ENCODE data around the gene FIGNL2.
"Not testable (repeated sequence)": the region's sequence is repeated elsewhere in the genome, so short reads cannot be mapped to it uniquely, and the experiment has no call there.

Gene FIGNL2

DNA sequence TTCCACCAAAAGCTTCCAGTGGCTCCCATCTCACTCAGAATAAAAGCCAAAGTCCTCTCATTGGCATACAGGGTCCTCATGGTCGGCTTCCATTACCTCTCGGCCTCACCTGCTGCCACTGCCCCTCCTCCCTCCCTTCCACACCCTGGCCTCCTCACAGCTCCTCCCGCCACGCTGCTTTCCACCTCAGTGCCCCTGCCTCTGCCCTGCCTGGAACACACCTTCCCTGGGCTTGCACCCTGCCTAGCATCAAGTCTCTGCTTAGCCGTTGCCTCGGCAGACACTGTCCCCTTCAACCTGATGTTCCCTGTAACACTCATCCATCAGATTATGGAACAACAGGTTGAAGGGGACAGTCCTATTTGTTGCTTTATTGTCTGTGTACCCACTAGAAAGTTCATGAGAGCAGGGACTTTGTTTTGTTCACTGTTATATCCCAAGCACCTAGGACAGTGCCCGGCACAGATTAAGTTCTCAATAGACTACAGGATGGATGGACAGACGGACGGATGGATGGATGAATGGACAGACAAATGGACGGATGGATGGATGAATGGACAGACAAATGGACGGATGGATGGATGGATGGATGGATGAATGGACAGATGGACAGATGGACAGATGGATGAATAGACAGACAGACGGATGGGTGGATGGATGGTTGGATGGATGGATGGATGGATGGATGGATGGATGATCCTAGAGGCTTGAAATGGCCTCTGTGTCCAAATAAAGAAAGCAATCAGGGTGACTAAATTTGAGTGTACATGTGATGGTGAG is 14.9 kb downstream of the FIGNL2 start:
- H3K4me1 ChIP-seq (ENCODE audit: control insufficient read depth, insufficient read depth, low read length, poor library complexity, severe bottlenecking): peaks cover 34% of the 10 kb centered on the region
- no peaks in the 10 kb centered on the region for H3K9me3 ChIP-seq (ENCODE audit: control insufficient read depth, low read length)
- peaks cover 27% of the 10 kb centered on the region for H3K36me3 ChIP-seq (ENCODE audit: control insufficient read depth, insufficient read depth, low read length)
- no peak overlapping the region for H3K27ac ChIP-seq (ENCODE audit: low read depth, low read length, severe bottlenecking)
- WGBS, 2 experiments (ENCODE audit: insufficient coverage in 2 of 2): 66 to 72% methylated on average over 11 to 12 of the region's 12 CpGs
- no peak overlapping the region for H3K4me3 ChIP-seq (ENCODE audit: extremely low read depth, insufficient read depth, low read length, poor library complexity, severe bottlenecking)

DNA sequence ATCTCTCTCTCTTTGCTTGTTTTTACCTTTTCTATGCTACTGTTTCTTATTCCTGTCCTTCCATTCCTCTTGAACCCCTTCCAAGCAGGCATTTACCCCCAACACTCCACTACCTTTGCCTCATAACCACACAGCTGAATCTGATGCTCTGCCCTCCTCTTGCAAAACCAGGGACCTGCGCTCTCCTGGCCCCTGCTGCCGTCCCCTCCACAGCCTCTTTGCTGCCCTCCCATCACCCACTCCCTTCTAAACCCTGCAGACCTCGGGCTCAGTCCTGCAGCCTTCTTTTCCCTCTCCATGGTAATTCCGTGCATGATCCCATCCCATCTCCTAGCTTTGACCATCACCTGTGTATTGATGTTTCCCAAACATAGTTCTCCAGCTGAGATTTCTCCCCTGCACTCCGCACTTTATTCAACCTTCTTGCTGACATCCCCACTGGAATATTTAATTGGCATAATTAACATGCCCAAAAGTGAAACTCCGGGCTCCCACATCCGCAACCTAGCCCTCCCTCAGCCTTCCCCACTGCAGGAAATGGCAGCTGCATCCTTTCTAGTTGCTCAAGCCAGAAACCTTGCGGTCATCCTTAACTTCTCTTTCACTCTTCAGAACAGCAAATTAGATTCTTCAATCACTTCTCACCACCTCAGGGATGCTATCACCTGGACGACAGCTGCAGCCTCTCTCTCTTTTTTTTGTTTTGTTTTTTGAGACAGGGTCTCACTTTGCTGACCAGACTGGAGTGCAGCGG is 16.0 kb downstream of the FIGNL2 start:
- H3K4me1 ChIP-seq (ENCODE audit: control insufficient read depth, insufficient read depth, low read length, poor library complexity, severe bottlenecking): peaks cover 36% of the 10 kb centered on the region
- no peak overlapping the region for H3K27ac ChIP-seq (ENCODE audit: low read depth, low read length, severe bottlenecking)
- H3K9me3 ChIP-seq (ENCODE audit: control insufficient read depth, low read length): no peaks in the 10 kb centered on the region
- WGBS, 2 experiments (ENCODE audit: insufficient coverage in 2 of 2): 66 to 70% methylated on average over 8 to 9 of the region's 10 CpGs
- H3K36me3 ChIP-seq (ENCODE audit: control insufficient read depth, insufficient read depth, low read length): peaks cover 25% of the 10 kb centered on the region
- H3K4me3 ChIP-seq (ENCODE audit: extremely low read depth, insufficient read depth, low read length, poor library complexity, severe bottlenecking): no peak overlapping the region

DNA sequence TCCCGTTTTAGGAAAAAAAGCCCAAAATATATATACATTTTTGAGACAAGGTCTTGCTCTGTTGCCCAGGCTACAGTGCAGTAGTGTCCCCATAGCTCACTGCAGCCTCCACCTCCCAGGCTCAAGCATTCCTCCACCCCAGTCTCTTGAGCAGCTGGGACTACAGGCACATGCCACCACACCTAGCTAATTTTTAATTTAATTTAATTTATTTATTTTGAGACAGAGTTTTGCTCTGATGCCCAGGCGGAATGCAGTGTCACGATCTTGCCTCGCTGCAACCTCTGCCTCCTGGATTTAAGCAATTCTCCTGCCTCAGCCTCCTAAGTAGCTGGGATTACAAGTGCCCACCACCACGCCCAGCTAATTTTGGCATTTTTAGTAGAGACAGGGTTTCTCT is 16.7 kb downstream of the FIGNL2 start:
- not testable (repeated sequence) for H3K27ac ChIP-seq (ENCODE audit: low read depth, low read length, severe bottlenecking); H3K4me3 ChIP-seq (ENCODE audit: extremely low read depth, insufficient read depth, low read length, poor library complexity, severe bottlenecking); H3K9me3 ChIP-seq (ENCODE audit: control insufficient read depth, low read length)
- H3K4me1 ChIP-seq (ENCODE audit: control insufficient read depth, insufficient read depth, low read length, poor library complexity, severe bottlenecking): peaks cover 36% of the 10 kb centered on the region
- H3K36me3 ChIP-seq (ENCODE audit: control insufficient read depth, insufficient read depth, low read length): peaks cover 25% of the 10 kb centered on the region
- WGBS, 2 experiments (ENCODE audit: insufficient coverage in 2 of 2): 69 to 95% methylated on average over 4 of the region's 5 CpGs

DNA sequence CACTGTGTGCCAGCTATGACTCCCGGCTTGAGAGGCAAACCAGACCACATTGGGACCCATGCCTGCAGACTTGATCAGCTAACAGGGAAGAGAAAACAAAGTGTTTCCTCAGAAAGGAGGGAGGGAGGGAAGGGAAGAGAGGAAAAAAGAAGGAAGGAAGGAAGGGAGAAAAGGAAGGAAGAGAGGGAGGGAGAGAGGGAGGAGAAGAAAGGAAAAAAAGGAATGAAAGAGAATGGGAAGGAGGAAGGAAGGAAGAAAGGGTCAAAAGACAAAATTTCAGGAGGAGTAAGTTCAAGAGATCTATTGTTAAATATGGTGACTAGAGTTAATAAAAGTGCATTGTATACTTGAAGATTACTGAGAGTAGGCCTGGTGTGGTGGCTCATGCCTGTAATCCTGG is 18.9 kb downstream of the FIGNL2 start:
- H3K4me1 ChIP-seq (ENCODE audit: control insufficient read depth, insufficient read depth, low read length, poor library complexity, severe bottlenecking): peaks cover 25% of the 10 kb centered on the region
- no peak overlapping the region for H3K4me3 ChIP-seq (ENCODE audit: extremely low read depth, insufficient read depth, low read length, poor library complexity, severe bottlenecking)
- H3K9me3 ChIP-seq (ENCODE audit: control insufficient read depth, low read length): no peaks in the 10 kb centered on the region
- H3K36me3 ChIP-seq (ENCODE audit: control insufficient read depth, insufficient read depth, low read length): peaks cover 17% of the 10 kb centered on the region
- H3K27ac ChIP-seq (ENCODE audit: low read depth, low read length, severe bottlenecking): peak overlapping the region; percentile 16
- WGBS, 2 experiments (ENCODE audit: insufficient coverage in 2 of 2): 89 to 100% methylated on average over 1 of the region's 1 CpG

DNA sequence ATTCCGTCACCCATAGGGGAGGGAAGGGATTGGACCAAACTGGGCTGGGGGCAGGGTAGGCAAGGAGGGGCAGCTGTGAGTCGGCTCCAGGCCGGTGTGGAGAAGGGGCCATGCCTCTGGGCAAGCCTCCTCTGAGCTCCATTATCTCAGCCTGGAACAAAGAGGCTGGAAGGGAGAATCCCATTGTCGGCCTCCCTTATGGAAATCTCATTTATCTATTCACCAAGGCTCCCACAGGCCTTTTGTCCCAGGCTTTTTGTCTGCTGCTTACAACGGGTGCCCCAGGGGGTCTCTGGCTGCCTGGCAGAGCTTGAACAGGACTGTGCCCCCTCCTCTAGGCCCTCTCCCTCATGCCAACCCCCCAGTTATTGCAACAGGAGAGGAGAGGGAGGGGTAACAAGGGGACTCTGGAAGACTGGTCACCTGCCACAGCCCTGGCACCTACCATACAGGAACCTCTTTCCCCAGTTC is 19.5 kb downstream of the FIGNL2 start:
- WGBS, 2 experiments (ENCODE audit: insufficient coverage in 2 of 2): 20 to 34% methylated on average over 3 to 4 of the region's 5 CpGs
- Histone ChIP-seq H3K4me3 (ENCODE audit: extremely low read depth, insufficient read depth, low read length, poor library complexity, severe bottlenecking) (no peak overlapping the region), H3K4me1 (ENCODE audit: control insufficient read depth, insufficient read depth, low read length, poor library complexity, severe bottlenecking) (peaks cover 25% of the 10 kb centered on the region), H3K9me3 (ENCODE audit: control insufficient read depth, low read length) (no peaks in the 10 kb centered on the region), H3K36me3 (ENCODE audit: control insufficient read depth, insufficient read depth, low read length) (peaks cover 15% of the 10 kb centered on the region), H3K27ac (ENCODE audit: low read depth, low read length, severe bottlenecking) (peak overlapping the region; percentile 16)

DNA sequence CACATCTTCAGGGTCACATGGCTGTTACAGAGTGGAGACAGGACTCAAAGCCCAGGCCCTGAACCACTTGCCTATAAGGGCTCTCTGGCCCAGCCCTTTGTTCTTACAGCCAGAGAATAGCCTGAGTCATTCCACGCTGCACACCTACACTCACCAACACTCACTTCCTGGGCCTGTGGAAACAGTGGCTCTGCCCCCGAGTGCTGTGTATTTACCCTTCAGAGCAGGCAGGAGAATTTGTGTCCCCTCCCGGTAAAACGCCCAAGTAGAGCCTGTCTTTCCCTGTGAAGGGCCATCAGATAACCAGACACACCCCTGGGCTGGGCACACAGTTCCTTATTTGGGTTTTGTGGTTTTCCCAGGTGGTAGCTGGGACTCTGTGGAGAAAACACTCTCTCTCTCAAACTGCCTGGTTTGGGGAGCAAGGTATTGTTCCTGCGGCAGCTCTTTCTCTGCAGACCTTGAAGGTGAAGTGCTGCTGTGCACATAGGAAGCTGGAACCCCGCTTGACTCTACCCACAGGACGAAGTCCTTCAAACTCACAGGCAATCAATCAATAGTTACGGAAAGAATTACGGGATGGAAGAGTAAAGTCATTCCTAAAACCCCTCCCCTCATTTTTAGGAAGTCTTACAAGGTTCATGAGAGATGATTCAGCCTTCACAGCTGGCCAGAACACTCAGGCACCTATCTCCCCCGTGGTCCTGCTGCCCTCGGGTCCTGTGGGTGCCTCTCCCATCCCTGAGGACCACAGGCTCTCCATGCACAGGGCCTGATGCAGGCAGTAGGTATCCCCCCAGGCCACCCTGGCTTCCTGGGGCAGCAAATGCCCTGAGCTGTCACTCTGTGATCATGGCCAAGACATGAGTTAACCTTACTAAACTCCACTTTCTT is 20.3 kb downstream of the FIGNL2 start:
- Histone ChIP-seq H3K4me3 (ENCODE audit: extremely low read depth, insufficient read depth, low read length, poor library complexity, severe bottlenecking) (no peak overlapping the region), H3K36me3 (ENCODE audit: control insufficient read depth, insufficient read depth, low read length) (peaks cover 19% of the 10 kb centered on the region), H3K4me1 (ENCODE audit: control insufficient read depth, insufficient read depth, low read length, poor library complexity, severe bottlenecking) (peaks cover 25% of the 10 kb centered on the region), H3K9me3 (ENCODE audit: control insufficient read depth, low read length) (no peaks in the 10 kb centered on the region), H3K27ac (ENCODE audit: low read depth, low read length, severe bottlenecking) (peak overlapping the region; percentile 67)
- WGBS, 2 experiments (ENCODE audit: insufficient coverage in 2 of 2): 67 to 86% methylated on average over 6 to 8 of the region's 11 CpGs

DNA sequence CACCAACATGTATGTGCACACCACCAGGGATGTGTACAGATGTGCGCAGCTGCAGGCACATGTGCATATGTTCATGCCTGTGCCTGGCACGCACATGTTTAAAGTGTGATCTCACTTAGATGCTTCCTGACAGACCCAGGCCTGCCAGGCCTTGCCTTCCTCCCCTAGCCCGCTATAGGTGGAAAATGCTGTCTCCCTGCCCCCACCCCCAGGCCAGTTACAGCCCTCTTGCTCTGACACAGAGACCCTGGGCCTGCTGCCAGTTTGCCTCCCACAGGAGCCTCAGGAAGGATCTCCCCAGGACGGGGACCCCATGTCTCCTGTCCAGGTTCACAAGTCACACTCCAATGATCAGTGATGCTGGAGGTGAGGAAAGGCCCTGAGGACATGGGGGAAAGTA is 21.6 kb downstream of the FIGNL2 start:
- Histone ChIP-seq H3K4me1 (ENCODE audit: control insufficient read depth, insufficient read depth, low read length, poor library complexity, severe bottlenecking) (peaks cover 25% of the 10 kb centered on the region), H3K9me3 (ENCODE audit: control insufficient read depth, low read length) (no peaks in the 10 kb centered on the region), H3K4me3 (ENCODE audit: extremely low read depth, insufficient read depth, low read length, poor library complexity, severe bottlenecking) (no peak overlapping the region), H3K36me3 (ENCODE audit: control insufficient read depth, insufficient read depth, low read length) (peaks cover 29% of the 10 kb centered on the region), H3K27ac (ENCODE audit: low read depth, low read length, severe bottlenecking) (no peak overlapping the region)
- WGBS, 2 experiments (ENCODE audit: insufficient coverage in 2 of 2): 94 to 98% methylated on average over 2 to 3 of the region's 4 CpGs

DNA sequence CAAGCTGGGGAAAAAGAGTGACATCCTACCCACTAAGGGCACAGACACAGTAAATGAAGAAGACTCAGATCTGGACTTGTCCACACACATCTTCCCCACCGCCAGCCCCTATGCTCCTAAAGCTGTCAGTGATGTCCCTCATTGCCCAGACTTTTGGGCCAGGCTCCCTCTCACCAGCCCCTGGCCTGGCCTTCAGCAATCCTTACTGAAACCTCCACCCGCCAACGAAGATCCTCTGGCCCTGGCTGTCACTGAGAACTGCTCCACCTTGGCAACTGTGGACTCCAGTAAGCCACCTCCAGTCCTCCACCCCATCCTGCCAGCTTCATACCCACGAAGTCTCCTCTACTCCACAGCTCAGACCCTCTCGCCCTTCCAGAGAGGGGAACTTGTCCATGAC is 23.3 kb downstream of the FIGNL2 start:
- Histone ChIP-seq H3K4me1 (ENCODE audit: control insufficient read depth, insufficient read depth, low read length, poor library complexity, severe bottlenecking) (peaks cover 27% of the 10 kb centered on the region), H3K9me3 (ENCODE audit: control insufficient read depth, low read length) (no peaks in the 10 kb centered on the region), H3K27ac (ENCODE audit: low read depth, low read length, severe bottlenecking) (no peak overlapping the region), H3K36me3 (ENCODE audit: control insufficient read depth, insufficient read depth, low read length) (peaks cover 25% of the 10 kb centered on the region), H3K4me3 (ENCODE audit: extremely low read depth, insufficient read depth, low read length, poor library complexity, severe bottlenecking) (no peak overlapping the region)
- WGBS, 2 experiments (ENCODE audit: insufficient coverage in 2 of 2): 95 to 100% methylated on average over 3 to 4 of the region's 5 CpGs

DNA sequence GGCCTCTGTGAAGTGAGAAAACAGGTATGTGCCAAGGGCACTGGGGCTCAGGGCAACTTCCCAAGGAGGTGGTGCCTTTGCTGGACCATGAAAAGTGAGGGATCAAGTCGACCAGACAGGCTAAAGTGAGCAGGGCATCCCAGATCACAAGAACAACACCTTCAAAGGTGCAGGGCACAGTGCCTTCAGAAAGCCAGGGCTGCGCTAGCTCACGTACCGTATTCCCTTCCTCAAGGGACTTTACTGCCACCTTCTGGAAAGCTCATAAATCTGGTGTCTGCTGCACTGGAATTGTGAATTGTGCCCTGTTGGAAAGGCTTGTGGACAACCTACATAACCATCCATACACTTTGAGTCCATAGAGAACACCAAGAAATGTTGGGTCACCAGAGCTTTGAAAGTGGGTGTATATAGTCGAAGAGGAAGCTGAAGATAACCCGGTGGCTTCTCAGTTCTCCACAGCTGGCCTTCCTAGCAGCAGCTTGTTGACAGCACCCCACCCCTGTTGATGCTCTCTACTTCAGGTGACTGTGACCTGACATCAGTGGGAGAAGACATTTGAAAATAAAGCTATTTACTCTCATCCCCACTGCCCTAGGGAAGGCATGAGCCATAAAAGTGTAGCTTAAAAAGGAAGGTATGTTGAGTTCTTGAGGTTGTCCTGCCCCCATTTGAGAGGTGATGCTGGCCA is 24.5 kb downstream of the FIGNL2 start:
- no peaks in the 10 kb centered on the region for H3K9me3 ChIP-seq (ENCODE audit: control insufficient read depth, low read length)
- 13 to 51% methylated on average over 1 to 5 of the region's 6 CpGs for WGBS, 2 experiments (ENCODE audit: insufficient coverage in 2 of 2)
- H3K4me3 ChIP-seq (ENCODE audit: extremely low read depth, insufficient read depth, low read length, poor library complexity, severe bottlenecking): no peak overlapping the region
- peaks cover 24% of the 10 kb centered on the region for H3K4me1 ChIP-seq (ENCODE audit: control insufficient read depth, insufficient read depth, low read length, poor library complexity, severe bottlenecking)
- H3K36me3 ChIP-seq (ENCODE audit: control insufficient read depth, insufficient read depth, low read length): peaks cover 24% of the 10 kb centered on the region
- no peak overlapping the region for H3K27ac ChIP-seq (ENCODE audit: low read depth, low read length, severe bottlenecking)

DNA sequence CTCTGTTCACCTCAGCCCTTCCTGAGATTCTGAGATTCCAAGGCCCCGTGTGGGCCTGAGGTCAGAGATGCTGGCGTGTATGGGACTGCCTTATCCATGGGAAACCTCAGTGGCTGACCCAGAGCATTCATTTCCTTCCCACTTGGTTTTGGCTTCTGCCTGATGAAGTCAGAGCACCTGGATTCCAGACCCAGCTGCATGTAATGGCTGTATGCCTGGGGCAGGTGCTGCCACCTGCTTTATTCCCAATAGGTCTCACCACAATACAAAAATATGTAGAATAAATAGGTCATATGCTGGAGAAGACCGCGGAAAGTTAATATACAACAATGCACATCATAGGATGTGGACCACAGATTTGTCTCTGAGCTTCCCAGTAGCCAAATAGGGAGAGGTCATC is 25.6 kb downstream of the FIGNL2 start:
- WGBS, 2 experiments (ENCODE audit: insufficient coverage in 2 of 2): 93 to 100% methylated on average over 2 to 4 of the region's 4 CpGs
- H3K9me3 ChIP-seq (ENCODE audit: control insufficient read depth, low read length): no peaks in the 10 kb centered on the region
- peaks cover 13% of the 10 kb centered on the region for H3K4me1 ChIP-seq (ENCODE audit: control insufficient read depth, insufficient read depth, low read length, poor library complexity, severe bottlenecking)
- H3K36me3 ChIP-seq (ENCODE audit: control insufficient read depth, insufficient read depth, low read length): peaks cover 21% of the 10 kb centered on the region
- H3K4me3 ChIP-seq (ENCODE audit: extremely low read depth, insufficient read depth, low read length, poor library complexity, severe bottlenecking): no peak overlapping the region
- no peak overlapping the region for H3K27ac ChIP-seq (ENCODE audit: low read depth, low read length, severe bottlenecking)

Measured in mesodermal cell (in vitro differentiated cells).